ENCODE results near the gene BMP5.

BMP5 gene

GRCh38 chr6:55872866-55873265 lies 2.5 kb downstream of the BMP5 start:
- no peak for DNase-seq (ENCODE audit: low spot score)

GRCh38 chr6:55870181-55870813 lies 5.1 kb downstream of the BMP5 start:
- no peak for DNase-seq (ENCODE audit: low spot score)

GRCh38 chr6:55869674-55870073 lies 5.7 kb downstream of the BMP5 start:
- DNase-seq (ENCODE audit: low spot score), result no peak

DNA sequence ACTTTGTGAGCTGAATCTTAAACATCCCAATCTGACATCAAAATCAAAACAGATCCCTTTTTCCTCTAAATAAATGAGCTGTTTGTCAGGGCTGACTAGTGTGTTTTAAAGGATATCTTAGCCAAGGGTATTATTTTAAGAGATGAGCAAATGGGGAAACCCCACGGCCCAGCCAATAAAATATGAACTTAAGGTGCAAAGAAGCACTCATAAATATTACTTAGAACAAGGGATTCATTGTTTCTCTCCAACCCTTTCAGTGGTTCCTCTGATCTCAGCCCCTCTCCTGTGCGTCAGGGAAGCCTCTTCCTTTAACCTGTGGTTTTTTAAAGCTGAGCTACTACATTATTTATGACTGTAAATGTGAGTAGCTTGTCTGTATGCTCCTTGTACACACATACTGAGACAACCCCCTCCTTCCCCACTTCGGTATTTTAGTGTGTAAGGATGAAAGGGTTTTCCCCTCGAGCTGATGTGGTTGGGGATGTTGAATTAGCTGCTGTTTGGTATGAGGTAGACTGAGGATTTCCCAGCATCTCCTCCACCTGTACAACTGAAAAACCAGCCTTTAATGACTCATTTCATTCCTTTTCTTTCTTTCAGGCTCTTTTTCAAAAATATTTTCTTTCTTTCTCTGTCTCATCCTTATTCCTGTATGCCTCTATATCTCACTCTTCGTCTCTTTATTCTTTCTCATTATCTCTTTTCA lies 6.5 kb downstream of the BMP5 start:
- DNase-seq (ENCODE audit: low spot score), result no peak

GRCh38 chr6:55868176-55868575 lies 7.2 kb downstream of the BMP5 start:
- no peak for DNase-seq (ENCODE audit: low spot score)

DNA sequence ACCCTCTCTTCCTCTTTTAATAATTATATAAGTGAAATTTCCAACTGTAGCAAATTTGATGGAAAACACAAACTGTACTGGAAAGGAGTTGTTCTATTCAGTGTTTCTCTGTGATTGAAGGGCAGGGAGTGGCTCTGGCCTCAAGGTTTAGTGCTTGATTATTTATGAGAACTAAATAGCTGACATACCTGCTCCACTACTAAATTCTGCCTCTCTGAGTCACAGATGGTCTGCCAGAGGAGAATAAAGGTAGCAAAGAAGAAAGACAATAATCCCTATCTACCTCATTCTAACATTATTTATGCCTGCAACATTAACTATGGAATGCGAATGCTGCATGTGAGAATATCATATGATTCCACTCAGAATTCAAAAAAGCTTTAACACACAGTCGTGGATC lies 9.3 kb downstream of the BMP5 start:
- DNase-seq (ENCODE audit: low spot score), result no peak

- no peak for DNase-seq (ENCODE audit: low spot score)
These were observed 22.1 kb downstream of the BMP5 start for GRCh38 chr6:55853008-55854001.

- DNase-seq (ENCODE audit: low spot score), result no peak
These were observed 34.0 kb downstream of the BMP5 start for GRCh38 chr6:55841341-55841740.

DNA sequence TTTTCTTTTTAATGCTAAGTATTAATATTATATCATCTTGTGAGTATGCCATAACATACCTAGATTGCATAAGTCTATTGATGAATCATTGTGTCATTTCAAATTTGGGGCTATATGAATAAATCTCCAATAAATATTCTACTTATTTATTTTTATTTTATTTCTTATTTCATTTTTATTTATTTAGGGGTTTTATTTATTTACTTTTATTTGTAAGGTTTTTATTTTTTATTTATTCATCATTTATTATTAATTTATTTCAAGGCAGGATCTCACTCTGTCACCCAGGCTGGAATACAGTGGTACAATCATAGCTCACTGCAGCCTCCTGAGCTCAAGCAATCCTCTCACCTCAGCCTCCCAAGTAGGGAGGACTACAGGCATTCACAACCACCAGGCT lies 36.3 kb downstream of the BMP5 start:
- DNase-seq (ENCODE audit: low spot score), result no peak

GRCh38 chr6:55836945-55837344 lies 38.4 kb downstream of the BMP5 start:
- DNase-seq (ENCODE audit: low spot score), result no peak

- DNase-seq (ENCODE audit: low spot score), result no peak
These were observed 38.9 kb downstream of the BMP5 start for GRCh38 chr6:55836481-55836880.

- DNase-seq (ENCODE audit: low spot score), result no peak
These were observed 40.2 kb downstream of the BMP5 start for GRCh38 chr6:55835220-55835619.

- no peak for DNase-seq (ENCODE audit: low spot score)
These were observed 42.1 kb downstream of the BMP5 start for GRCh38 chr6:55833284-55833683.

DNA sequence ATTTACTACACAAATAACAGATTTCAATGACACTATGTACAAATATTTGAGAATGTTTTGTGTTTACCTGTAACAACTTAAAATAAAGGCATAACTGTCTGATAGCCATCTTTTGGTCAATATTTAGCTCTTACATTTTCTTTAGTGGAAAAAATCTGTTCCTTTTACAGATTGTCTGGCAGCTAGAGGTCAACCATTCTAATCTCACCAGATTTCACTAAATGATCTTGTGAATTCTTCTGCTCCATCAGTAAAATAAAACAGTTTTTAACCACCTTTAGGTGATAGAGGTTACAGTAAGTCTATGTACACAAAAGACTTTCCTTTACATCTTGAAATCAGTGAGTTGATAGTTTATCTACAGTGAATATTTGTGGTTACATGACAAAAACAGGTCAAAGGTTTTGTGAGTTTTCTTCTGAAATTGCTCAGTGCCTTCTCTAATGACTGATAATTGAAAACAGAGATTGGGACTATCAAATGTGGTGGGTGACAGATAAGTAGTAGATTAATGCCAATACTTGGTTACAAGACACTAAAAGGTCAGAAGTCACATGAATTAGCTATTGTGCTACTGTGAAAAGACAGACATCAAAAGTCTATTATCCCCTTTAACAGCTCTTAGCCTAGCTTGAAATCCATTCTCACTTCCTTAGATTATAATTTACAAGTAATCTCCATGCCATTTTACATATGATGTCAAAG lies 47.4 kb downstream of the BMP5 start:
- DNase-seq (ENCODE audit: low spot score), result no peak

- DNase-seq (ENCODE audit: low spot score), result no peak
These were observed 48.4 kb downstream of the BMP5 start for GRCh38 chr6:55826941-55827340.

GRCh38 chr6:55825402-55826051 lies 49.9 kb downstream of the BMP5 start:
- no peak for DNase-seq (ENCODE audit: low spot score)

GRCh38 chr6:55822815-55823214 lies 52.6 kb downstream of the BMP5 start:
- DNase-seq (ENCODE audit: low spot score), result no peak

- DNase-seq (ENCODE audit: low spot score), result no peak
These were observed 53.4 kb downstream of the BMP5 start for GRCh38 chr6:55822005-55822404.

DNA sequence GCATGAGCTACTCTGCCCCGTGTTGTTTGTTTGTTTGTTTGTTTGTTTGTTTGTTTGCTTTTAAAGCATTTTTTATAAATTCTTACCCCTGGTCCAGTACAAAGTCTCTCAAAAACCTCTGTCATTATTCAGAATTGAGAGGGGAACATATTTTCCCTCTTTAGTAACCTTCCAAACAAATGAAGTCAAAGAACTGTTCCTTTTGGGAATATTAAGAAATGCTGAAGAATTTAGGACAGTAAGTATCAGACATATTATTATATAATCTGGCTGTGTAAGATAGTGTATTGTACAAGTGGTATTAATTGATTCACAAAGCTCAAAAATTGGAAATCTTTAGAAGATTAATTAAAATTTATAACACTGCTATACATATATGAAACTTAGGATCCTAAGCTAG lies 54.7 kb downstream of the BMP5 start:
- no peak for DNase-seq (ENCODE audit: low spot score)

DNA sequence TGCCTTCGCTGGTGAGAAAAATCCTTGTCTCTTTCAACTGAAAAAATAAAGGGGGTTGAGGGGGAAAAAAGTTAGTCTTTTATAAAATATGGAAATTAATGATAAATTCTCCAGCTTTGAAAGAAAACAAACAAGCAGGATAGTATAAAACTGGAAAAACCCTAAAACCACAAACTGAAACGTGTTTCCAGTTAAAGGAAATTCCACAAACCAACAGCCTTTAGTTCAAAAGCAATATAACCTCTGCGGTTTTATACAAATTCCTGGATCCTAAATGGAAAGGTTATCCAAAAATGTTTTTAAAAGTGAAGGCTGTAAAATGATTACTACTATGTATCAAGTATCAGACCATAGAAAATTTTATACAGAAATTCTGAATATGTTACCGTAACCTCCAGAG lies 55.6 kb downstream of the BMP5 start:
- DNase-seq (ENCODE audit: low spot score), result no peak

GRCh38 chr6:55818482-55818881 lies 56.9 kb downstream of the BMP5 start:
- DNase-seq (ENCODE audit: low spot score), result no peak

DNA sequence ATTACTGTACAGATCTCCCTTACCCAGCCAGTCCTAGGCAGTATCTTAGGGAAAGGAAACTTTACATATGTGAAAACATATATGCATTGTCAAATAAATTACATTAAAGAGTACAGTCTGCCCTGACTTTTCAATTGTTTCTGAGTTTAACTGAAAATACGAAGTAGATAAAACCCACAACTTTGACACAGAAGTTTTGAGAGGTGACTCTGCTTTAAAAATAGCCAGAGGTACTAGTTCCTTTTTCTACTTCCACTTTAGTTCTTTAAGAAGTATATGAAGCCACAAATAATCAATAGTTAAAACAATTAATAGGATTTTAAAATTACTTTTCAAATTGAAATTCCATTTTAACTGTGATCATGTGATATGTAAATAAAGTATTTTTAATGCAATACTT lies 62.9 kb downstream of the BMP5 start:
- DNase-seq (ENCODE audit: low spot score), result no peak

Data from CD4-positive, alpha-beta T cell treated with Interleukin-15 for 4 hours (primary cell).